Measurements from ENCODE around the gene DENND5A. TPM values are rescaled to one million over a fixed set of nuclear protein-coding genes. Genes with fewer than 3 reads are reported as not detected.
"Not testable (repeated sequence)": the region's sequence is repeated elsewhere in the genome, so short reads cannot be mapped to it uniquely, and the experiment has no call there.

The DENND5A gene
- total RNA-seq, 1 donor from 2014 or later, result 61.6 TPM

DNA sequence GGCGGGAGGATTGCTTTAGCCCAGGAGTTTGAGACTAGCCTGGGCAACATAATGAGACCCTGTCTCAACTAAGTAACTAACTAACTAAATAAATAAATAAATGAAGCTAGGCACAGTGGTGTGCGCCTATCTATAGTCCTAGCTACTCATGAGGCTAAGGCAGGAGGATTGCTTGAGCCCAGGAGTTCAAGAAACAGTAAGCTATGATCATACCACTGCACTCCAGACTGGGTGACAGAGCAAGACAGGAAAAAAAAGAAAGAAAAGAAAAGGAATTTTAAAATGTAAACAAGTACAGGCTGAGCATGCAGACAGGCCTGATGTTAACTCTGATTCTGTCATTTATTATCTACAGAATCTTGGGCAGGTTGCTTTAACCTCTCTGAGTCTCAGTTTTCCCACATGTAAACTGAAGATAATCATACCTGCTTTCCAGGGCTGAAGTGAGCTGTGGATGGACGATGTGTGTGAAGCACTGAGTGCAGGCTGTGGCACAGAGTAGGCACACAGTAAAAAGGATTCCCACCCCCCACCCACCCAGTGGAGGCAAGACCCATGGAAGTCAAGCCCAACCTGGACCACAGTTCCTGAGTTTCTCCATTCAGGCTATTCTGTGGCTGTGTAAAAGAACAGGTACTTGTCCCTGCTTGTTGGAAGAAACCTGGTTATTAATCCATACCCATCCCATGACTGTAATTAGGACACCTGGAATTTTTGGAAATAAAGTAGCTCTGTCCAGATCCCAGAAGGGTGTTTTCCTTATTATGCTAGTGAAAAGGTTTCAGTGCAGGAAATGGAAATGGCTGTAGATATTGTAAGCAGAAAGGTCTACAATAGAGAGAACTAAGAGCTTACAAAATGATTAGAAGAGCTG is 155.1 kb downstream of the DENND5A start:
- H3K9me3 Mint-ChIP-seq, result peaks cover 28% of the 10 kb centered on the region
- H3K27me3 Mint-ChIP-seq (ENCODE audit: low read depth), result peaks cover 28% of the 10 kb centered on the region
- peaks cover 4% of the 10 kb centered on the region for H3K4me1 Mint-ChIP-seq (ENCODE audit: low read depth)
- H3K36me3 Mint-ChIP-seq (ENCODE audit: low read depth), result peaks cover 9% of the 10 kb centered on the region
- H3K27ac Mint-ChIP-seq, result no peak overlapping the region
- no peak for DNase-seq (ENCODE audit: low spot score)
- no peak overlapping the region for H3K4me3 Mint-ChIP-seq (ENCODE audit: low read depth)
- intact Hi-C loops (cut with micrococcal nuclease), result loop anchor here (5.0 kb wide), 1 partner anchor 48 kb away; no protein-coding TSS in a partner anchor

DNA sequence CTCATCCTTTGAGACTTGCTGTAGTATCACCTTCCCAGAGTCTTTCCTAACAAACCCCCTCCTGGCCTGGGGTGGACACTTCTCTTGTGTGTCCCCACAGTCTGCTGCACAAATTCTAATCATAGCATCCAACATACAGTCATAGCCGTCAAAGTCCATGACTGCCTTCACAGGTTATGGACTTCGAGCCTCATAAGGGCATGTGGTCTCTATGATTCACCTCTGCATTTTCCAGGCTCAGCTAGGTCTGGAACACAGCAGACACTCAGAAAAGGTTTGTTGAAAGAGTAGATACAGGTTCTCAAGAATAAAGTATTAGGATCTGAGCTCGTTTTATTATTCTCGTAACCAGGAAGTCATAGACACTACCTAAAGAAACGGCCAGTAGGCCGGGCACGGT is 160.6 kb downstream of the DENND5A start:
- H3K27ac Mint-ChIP-seq, result no peak overlapping the region
- no peak overlapping the region for H3K4me3 Mint-ChIP-seq (ENCODE audit: low read depth)
- H3K27me3 Mint-ChIP-seq (ENCODE audit: low read depth), result peaks cover 42% of the 10 kb centered on the region
- no peaks in the 10 kb centered on the region for H3K36me3 Mint-ChIP-seq (ENCODE audit: low read depth)
- peaks cover 4% of the 10 kb centered on the region for H3K4me1 Mint-ChIP-seq (ENCODE audit: low read depth)
- no peaks in the 10 kb centered on the region for H3K9me3 Mint-ChIP-seq
- no peak for DNase-seq (ENCODE audit: low spot score)
- intact Hi-C loops (cut with micrococcal nuclease), result no loop called here

DNA sequence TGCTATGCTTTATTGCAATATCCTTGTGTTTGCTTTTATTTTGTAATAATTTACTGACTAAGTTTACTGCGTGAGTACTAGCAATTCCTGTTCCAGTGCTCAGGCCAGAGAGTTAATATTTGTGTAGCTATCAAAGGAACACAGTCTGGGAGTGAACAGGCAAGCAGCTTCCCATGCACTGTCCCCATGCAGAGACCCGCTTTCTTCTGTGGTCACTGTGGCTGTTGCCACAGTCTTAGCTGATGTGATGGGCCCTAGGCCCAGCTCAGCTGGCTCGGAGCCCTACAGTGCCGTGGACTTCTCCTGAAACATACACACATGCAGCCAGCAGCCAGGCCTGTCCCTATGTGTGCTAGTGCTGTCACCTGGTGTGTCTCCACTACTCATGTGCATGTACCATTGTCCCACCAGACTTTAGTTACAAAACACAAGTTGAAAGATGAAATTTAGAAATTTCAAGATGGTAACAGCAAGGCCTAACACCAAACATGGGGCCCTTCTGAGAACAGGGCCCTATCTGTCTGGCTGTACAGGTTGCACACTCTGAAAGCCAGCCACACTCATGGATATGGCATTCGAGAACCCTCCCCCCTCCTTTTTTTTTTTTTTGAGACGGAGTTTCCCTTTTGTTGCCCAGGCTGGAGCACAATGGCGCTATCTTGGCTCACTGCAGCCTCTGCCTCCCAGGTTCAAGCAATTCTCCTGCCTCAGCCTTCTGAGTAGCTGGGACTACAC is 161.4 kb downstream of the DENND5A start:
- H3K4me3 Mint-ChIP-seq (ENCODE audit: low read depth), result no peak overlapping the region
- intact Hi-C loops (cut with micrococcal nuclease), result no loop called here
- peaks cover 42% of the 10 kb centered on the region for H3K27me3 Mint-ChIP-seq (ENCODE audit: low read depth)
- H3K4me1 Mint-ChIP-seq (ENCODE audit: low read depth), result peaks cover 4% of the 10 kb centered on the region
- H3K36me3 Mint-ChIP-seq (ENCODE audit: low read depth), result no peaks in the 10 kb centered on the region
- no peak overlapping the region for H3K27ac Mint-ChIP-seq
- no peak for DNase-seq (ENCODE audit: low spot score)
- H3K9me3 Mint-ChIP-seq, result no peaks in the 10 kb centered on the region

DNA sequence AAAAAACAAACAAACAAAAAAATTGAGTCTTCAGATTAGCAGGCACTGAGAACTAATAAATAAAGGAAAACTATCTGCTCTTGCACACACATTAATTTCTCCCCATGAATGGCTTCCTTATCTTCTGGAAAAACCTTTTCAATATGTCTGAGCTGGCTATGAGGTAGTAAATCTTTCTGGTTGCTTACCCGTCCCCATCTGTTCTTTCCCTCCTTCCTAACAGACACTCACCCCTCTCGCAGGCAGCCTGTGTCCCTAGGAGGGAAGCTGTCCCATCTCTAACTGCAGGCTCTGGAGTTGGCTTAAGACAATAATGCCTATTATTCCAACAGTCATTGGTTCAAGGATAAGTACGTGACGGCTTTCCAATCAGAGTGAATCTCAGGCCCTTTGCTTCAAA is 165.5 kb downstream of the DENND5A start:
- DNase-seq (ENCODE audit: low spot score), result no peak
- no peaks in the 10 kb centered on the region for H3K36me3 Mint-ChIP-seq (ENCODE audit: low read depth)
- no peaks in the 10 kb centered on the region for H3K4me1 Mint-ChIP-seq (ENCODE audit: low read depth)
- intact Hi-C loops (cut with micrococcal nuclease), result loop anchor here (5.0 kb wide), 1 partner anchor 38 kb away; no protein-coding TSS in a partner anchor
- peaks cover 42% of the 10 kb centered on the region for H3K27me3 Mint-ChIP-seq (ENCODE audit: low read depth)
- no peaks in the 10 kb centered on the region for H3K9me3 Mint-ChIP-seq
- H3K27ac Mint-ChIP-seq, result no peak overlapping the region
- no peak overlapping the region for H3K4me3 Mint-ChIP-seq (ENCODE audit: low read depth)

DNA sequence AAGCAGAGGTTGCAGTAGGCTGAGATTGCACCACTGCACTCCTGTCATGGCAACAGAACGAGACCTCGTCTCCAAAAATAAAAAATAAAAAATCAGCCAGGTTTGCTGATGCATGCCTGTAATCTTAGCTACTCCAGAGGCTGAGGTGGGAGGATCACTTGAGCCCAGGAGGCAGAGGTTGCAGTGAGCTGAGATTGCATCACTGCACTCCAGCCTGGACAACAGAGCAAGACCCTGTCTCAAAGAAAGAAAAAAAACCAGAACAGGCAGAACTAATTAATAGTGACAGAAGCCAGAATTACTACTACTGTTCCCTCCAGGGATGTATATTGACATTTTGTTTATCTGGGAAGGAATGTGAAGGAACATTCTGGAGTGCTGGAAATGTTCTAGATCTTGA is 166.7 kb downstream of the DENND5A start:
- intact Hi-C loops (cut with micrococcal nuclease), result loop anchor here (5.0 kb wide), 1 partner anchor 39 kb away; no protein-coding TSS in a partner anchor
- not testable (repeated sequence) for DNase-seq (ENCODE audit: low spot score); H3K36me3 Mint-ChIP-seq (ENCODE audit: low read depth); H3K9me3 Mint-ChIP-seq; H3K27ac Mint-ChIP-seq; H3K4me3 Mint-ChIP-seq (ENCODE audit: low read depth); H3K4me1 Mint-ChIP-seq (ENCODE audit: low read depth)
- H3K27me3 Mint-ChIP-seq (ENCODE audit: low read depth), result peaks cover 49% of the 10 kb centered on the region

DNA sequence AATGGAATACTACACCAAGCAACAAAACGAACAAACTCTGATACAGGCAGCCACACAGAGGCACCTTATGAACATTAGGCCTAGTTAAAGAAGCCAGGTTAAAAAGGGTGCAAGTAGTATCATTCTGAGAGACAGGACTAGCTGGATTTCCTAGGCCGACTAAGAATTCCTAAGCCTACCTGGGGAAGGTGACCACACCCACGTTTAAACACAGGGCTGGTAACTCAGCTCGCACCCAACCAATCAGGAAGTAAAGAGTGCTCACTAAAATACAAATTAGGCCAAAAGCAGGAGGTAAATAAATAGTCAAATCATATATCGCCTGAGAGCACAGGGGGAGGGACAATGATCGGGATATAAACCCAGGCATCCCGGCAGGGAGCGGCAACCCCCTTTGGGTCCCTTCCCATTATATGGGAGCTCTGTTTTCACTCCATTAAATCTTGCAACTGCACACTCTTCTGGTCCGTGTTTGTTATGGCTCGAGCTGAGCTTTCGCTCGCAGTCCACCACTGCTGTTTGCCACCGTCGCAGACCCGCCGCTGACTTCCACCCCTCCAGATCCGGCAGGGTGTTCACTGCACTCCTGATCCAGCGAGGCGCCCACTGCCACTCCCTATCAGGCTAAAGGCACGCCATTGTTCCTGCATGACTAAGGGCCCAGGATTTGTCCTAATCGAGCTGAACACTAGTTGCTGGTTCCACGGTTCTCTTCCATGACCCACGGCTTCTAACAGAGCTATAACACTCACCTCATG is 167.8 kb downstream of the DENND5A start:
- not testable (repeated sequence) for H3K4me3 Mint-ChIP-seq (ENCODE audit: low read depth); H3K27ac Mint-ChIP-seq; H3K9me3 Mint-ChIP-seq; DNase-seq (ENCODE audit: low spot score); H3K36me3 Mint-ChIP-seq (ENCODE audit: low read depth); H3K4me1 Mint-ChIP-seq (ENCODE audit: low read depth)
- intact Hi-C loops (cut with micrococcal nuclease), result loop anchor here (5.0 kb wide), 1 partner anchor 40 kb away; no protein-coding TSS in a partner anchor
- H3K27me3 Mint-ChIP-seq (ENCODE audit: low read depth), result peaks cover 55% of the 10 kb centered on the region

DNA sequence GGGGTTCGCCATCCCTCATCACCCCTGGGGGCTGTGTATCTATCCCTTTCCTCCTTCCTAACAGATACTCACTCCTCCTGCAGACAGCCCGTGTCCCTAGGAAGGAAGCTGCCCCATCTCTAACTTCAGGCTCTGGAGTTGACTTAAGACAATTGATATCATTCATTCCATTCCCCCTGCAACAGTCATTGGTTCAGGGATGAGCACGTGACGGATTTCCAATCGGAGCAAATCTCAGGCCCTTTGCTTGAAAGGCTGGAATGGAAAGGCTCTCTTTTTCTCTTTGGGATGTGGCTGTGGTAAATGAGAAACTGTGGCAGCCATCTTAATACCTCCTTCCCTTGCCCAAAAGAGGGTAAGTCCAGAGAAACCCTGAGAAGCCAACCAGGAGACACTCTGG is 168.7 kb downstream of the DENND5A start:
- Mint-ChIP-seq H3K9me3 (no peaks in the 10 kb centered on the region), H3K27me3 (ENCODE audit: low read depth) (peaks cover 54% of the 10 kb centered on the region)
- intact Hi-C loops (cut with micrococcal nuclease), result loop anchor here (5.0 kb wide), 1 partner anchor 41 kb away; no protein-coding TSS in a partner anchor

DNA sequence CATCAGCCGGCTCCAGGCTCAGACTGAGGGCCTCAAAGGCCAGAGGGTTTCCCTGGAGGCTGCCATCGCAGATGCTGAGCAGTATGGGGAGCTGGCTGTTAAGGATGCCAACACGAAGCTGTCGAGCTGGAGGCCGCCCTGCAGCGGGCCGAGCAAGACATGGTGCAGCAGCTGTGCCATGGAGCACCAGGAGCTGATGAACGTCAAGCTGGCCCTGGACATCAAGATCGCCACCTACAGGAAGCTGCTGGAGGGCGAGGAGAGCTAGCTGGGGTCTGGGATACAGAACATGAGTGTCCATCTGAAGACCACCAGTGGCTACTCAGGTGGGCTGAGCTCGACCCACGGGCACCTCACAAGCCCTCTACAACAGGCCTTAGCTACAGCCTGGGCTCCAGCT is 169.7 kb downstream of the DENND5A start:
- intact Hi-C loops (cut with micrococcal nuclease), result loop anchor here (5.0 kb wide), 1 partner anchor 42 kb away; no protein-coding TSS in a partner anchor
- no peaks in the 10 kb centered on the region for H3K4me1 Mint-ChIP-seq (ENCODE audit: low read depth)
- no peak for DNase-seq (ENCODE audit: low spot score)
- H3K9me3 Mint-ChIP-seq, result no peaks in the 10 kb centered on the region
- no peak overlapping the region for H3K4me3 Mint-ChIP-seq (ENCODE audit: low read depth)
- H3K36me3 Mint-ChIP-seq (ENCODE audit: low read depth), result no peaks in the 10 kb centered on the region
- peaks cover 51% of the 10 kb centered on the region for H3K27me3 Mint-ChIP-seq (ENCODE audit: low read depth)
- no peak overlapping the region for H3K27ac Mint-ChIP-seq

More for the DNA sequence above, 168.7 kb downstream of the DENND5A start:
- no peak for DNase-seq (ENCODE audit: low spot score)
- Mint-ChIP-seq H3K4me1 (ENCODE audit: low read depth) (no peaks in the 10 kb centered on the region), H3K4me3 (ENCODE audit: low read depth) (no peak overlapping the region), H3K36me3 (ENCODE audit: low read depth) (no peaks in the 10 kb centered on the region), H3K27ac (no peak overlapping the region)

DNA sequence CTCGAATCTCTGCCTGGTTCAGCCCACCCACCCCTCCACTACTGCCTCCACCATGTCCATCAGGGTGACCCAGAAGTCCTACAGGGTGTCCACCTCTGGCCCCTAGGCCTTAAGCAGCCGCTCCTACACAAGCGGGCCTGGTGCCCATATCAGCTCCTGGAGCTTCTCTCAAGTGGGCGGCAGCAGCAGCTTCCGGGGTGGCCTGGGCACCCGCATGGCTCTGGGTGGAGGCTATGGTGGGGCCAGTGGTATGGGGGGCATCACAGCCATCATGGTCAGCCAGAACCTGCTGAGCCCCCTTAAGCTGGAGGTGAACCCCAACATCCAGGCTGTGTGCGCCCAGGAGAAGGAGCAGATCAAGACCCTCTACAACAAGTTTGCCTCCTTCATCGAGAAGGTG is 170.7 kb downstream of the DENND5A start:
- Mint-ChIP-seq H3K36me3 (ENCODE audit: low read depth) (no peaks in the 10 kb centered on the region), H3K27ac (no peak overlapping the region), H3K27me3 (ENCODE audit: low read depth) (peaks cover 57% of the 10 kb centered on the region), H3K9me3 (no peaks in the 10 kb centered on the region), H3K4me3 (ENCODE audit: low read depth) (no peak overlapping the region), H3K4me1 (ENCODE audit: low read depth) (no peaks in the 10 kb centered on the region)
- no peak for DNase-seq (ENCODE audit: low spot score)
- intact Hi-C loops (cut with micrococcal nuclease), result no loop called here

DNA sequence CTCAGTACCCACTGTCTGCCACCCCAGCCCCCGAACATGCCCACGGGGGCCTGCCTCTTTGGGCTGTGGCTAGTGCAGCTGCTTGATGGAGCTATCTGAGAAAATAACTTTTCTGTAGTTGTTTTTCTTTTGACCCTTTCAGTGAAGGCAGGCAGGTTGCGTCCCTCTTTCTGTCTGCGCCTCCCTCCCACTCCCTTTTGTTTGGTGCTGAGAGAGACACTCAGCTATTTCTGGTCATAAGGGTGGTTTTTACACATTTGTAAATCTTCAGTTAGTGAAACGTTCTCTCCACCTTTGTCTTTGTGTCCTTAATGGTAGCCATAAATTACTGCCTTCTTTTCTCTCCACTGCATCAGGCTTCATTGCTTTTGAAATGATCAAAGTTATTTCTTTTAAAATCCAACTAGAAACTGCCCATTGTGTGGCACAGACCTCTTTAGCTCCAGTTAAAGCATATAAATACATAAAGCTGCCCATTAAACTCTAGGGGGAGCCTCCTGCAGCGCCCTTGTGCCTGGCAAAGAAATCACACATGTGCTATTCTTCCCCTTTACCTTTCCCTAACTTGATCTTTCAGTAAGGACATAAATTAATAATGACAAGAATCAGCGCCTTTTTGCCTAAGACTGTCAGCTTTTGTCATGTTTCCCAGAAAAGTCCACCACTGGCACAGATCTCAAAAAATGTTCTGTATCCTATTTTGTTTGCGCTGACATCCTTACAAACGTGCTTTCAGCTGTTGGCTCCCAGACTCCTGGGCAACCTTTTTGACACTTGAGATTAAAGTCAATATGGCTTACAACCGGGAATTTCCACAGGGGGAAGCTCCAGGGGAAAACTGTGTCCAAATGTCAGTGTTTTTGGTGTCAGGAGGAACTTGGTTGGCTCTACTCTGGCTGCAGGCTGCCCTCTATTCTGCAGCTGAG is 172.0 kb downstream of the DENND5A start:
- DNase-seq (ENCODE audit: low spot score), result no peak
- Mint-ChIP-seq H3K27ac (no peak overlapping the region), H3K9me3 (no peaks in the 10 kb centered on the region), H3K36me3 (ENCODE audit: low read depth) (no peaks in the 10 kb centered on the region), H3K4me3 (ENCODE audit: low read depth) (no peak overlapping the region), H3K4me1 (ENCODE audit: low read depth) (no peaks in the 10 kb centered on the region), H3K27me3 (ENCODE audit: low read depth) (peaks cover 66% of the 10 kb centered on the region)
- intact Hi-C loops (cut with micrococcal nuclease), result no loop called here

DNA sequence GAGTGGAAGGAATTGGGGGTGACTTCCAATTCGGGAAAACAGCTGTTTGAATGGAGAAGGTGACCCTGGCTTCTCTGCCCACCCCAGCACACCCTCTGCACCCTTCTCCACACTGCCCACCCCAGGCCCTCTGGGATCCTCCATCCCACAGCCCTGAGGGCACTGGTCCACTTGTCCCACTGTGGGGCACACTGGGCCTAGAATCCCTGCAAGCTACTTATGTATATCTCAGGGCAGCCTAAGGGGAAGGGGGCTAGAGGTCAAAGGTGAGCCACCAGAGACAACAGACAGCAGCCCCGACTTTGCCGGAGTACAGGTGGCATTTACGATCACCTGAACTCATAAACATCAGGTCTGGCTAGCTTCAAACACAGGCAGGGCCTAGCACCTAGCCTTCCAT is 173.1 kb downstream of the DENND5A start:
- Mint-ChIP-seq H3K9me3 (no peaks in the 10 kb centered on the region), H3K4me3 (ENCODE audit: low read depth) (no peak overlapping the region), H3K27ac (no peak overlapping the region), H3K4me1 (ENCODE audit: low read depth) (no peaks in the 10 kb centered on the region), H3K36me3 (ENCODE audit: low read depth) (no peaks in the 10 kb centered on the region), H3K27me3 (ENCODE audit: low read depth) (peaks cover 75% of the 10 kb centered on the region)
- DNase-seq (ENCODE audit: low spot score), result no peak
- intact Hi-C loops (cut with micrococcal nuclease), result no loop called here
